ENCODE data around the gene MBD5. TPM values are rescaled to one million over a fixed set of nuclear protein-coding genes. Genes with fewer than 3 reads are reported as not detected.

Gene MBD5
- total RNA-seq, 8 experiments from 2014 or later: 20.2 to 88.4 (median 34.8) TPM

DNA sequence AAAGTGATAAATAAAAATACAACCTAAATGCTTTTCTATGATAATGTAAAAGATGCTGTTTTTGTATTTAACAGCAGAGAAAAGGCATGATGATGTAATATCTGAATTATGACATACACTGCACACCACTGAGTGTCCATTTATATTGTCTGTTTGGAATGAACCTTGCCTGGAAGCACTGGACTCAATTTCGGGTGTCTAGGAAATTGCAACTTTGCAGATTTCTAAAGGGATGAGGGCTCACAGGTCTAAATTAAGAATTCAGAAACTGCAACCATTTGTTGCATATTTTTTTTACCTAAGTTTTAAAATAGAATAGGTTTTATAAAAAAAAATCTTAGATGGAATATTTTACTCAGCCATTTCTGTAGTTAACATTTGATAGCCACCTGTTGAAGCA, 492.5 kb downstream of the MBD5 start:
- no peak overlapping the region for H3K27ac ChIP-seq
- no peak for ATAC-seq (replicated peaks in 6 of 8)
- H3K4me3 ChIP-seq: no peak overlapping the region
- no peaks in the 10 kb centered on the region for H3K4me1 ChIP-seq (replicated peaks in 1 of 2)
- in situ Hi-C loops (cut with MboI; ENCODE audit: low pct_unique_long_range_greater_than_20kb in 2 of 9, low sequenced_read_pairs in 9 of 9, unreplicated experiment in 9 of 9): loop anchor here in 3 of 9 experiments (25.0 kb wide), 1 partner anchor 526 kb away; no protein-coding TSS in a partner anchor
- WGBS, 10 experiments: 75 to 100% (median 100%) methylated on average over 1 of the region's 1 CpG; no CpG with 5 or more reads in 3 of the 10 experiments

DNA sequence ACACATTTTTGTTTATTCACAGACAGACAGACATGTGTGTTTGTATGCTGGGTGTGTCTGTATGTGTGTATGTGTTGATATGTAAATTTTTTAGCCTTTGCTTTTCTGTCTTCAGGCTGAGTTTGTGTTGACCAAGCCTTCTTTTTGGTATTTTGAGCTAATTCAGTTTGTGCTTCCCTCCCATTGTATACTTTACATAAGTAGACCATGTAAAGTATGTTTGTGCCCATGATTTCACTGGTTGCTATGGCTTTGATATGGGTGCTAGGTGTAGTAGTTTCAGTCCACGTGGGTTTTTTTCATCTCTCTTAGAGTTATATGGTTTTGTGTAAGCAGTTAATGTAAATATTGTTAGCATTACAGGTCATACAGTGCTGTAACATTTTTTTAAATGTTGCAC, 494.2 kb downstream of the MBD5 start:
- 14 to 100% (median 100%) methylated on average over 1 of the region's 1 CpG; no CpG with 5 or more reads in 4 of the 10 experiments for WGBS, 10 experiments

DNA sequence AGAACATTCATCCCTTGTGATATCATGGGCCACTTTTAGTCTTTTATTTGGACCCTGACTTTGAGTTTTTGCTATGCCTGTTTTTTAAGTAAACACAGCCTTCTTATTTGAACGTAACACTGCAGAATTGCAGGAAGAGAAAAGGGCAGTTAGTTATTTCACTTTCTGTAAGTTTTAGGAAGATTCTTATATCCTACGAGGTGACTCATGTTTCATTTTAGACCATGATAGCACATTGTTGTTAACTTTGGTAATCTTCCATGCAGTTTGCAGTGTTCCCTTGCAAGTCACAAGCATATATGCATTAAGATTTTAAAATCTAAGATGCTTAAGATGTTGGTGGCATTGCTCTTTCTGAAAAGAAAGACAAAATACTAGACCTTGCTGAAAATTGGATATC, 495.1 kb downstream of the MBD5 start:
- WGBS, 10 experiments: 30 to 100% (median 94%) methylated on average over 1 to 2 of the region's 2 CpGs
- no peak for ATAC-seq (replicated peaks in 6 of 8)
- Histone ChIP-seq H3K4me1 (replicated peaks in 1 of 2) (no peaks in the 10 kb centered on the region), H3K4me3 (no peak overlapping the region), H3K27ac (no peak overlapping the region)
- in situ Hi-C loops (cut with MboI; ENCODE audit: low pct_unique_long_range_greater_than_20kb in 2 of 9, low sequenced_read_pairs in 9 of 9, unreplicated experiment in 9 of 9): loop anchor here in 3 of 9 experiments (25.0 kb wide), 1 partner anchor 529 kb away; no protein-coding TSS in a partner anchor

More for the DNA sequence above, 494.2 kb downstream of the MBD5 start:
- H3K4me1 ChIP-seq (replicated peaks in 1 of 2): no peaks in the 10 kb centered on the region
- ATAC-seq (replicated peaks in 6 of 8): peak in 3 of 8 experiments; percentile 46 to 91 (median 80)
- in situ Hi-C loops (cut with MboI; ENCODE audit: low pct_unique_long_range_greater_than_20kb in 2 of 9, low sequenced_read_pairs in 9 of 9, unreplicated experiment in 9 of 9): loop anchor here in 3 of 9 experiments (25.0 kb wide), 1 partner anchor 528 kb away; no protein-coding TSS in a partner anchor
- no peak overlapping the region for H3K27ac ChIP-seq
- H3K4me3 ChIP-seq: no peak overlapping the region

DNA sequence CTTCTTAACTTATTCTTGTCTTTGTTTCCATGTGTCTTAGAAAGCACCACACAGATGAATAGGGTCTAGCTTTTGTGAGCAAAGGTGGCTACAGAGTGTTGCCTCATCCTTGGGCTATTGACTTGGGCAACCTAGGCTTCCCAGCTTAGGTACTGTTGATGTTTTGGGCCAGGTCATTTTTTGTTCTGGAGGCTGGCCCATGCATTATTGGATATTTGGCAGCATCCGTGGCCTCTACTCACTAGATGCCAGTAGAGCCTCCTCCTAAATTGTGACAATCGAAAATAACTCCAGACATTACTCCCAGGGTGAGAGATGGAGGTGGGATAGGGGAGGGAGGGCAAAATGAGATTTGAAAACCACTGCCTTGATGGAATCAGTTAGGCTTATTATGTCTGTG, 496.4 kb downstream of the MBD5 start:
- H3K4me3 ChIP-seq: no peak overlapping the region
- no peaks in the 10 kb centered on the region for H3K4me1 ChIP-seq (replicated peaks in 1 of 2)
- in situ Hi-C loops (cut with MboI; ENCODE audit: low pct_unique_long_range_greater_than_20kb in 2 of 9, low sequenced_read_pairs in 9 of 9, unreplicated experiment in 9 of 9): loop anchor here in 3 of 9 experiments (25.0 kb wide), 1 partner anchor 530 kb away; no protein-coding TSS in a partner anchor
- ATAC-seq (replicated peaks in 6 of 8): no peak
- no peak overlapping the region for H3K27ac ChIP-seq
- WGBS, 10 experiments: 56 to 94% (median 85%) methylated on average over 1 to 2 of the region's 2 CpGs; no CpG with 5 or more reads in 4 of the 10 experiments

DNA sequence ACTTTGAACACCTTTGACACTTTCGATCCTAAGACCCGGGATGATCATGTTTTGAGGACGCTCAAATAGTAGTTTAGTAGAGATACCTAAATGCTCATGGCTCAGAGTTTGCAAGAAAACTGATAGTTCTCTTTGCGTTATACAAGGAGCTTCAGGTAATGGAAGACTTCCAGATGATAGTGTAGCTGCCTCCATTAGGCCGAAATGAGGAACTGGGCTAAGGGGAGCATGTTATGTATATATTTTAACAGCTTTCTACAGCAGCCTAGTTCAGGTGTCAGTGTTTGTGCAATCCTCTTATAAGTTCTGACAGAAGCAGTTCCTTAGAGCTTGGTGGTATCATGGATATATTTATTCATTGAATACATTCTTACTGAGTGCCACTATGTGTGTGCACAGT, 496.9 kb downstream of the MBD5 start:
- Histone ChIP-seq H3K4me3 (no peak overlapping the region), H3K27ac (no peak overlapping the region), H3K4me1 (replicated peaks in 1 of 2) (no peaks in the 10 kb centered on the region)
- 80 to 100% (median 90%) methylated on average over 1 to 5 of the region's 5 CpGs; no CpG with 5 or more reads in 3 of the 10 experiments for WGBS, 10 experiments
- in situ Hi-C loops (cut with MboI; ENCODE audit: low pct_unique_long_range_greater_than_20kb in 2 of 9, low sequenced_read_pairs in 9 of 9, unreplicated experiment in 9 of 9): loop anchor here in 3 of 9 experiments (25.0 kb wide), 1 partner anchor 531 kb away; no protein-coding TSS in a partner anchor
- no peak for ATAC-seq (replicated peaks in 6 of 8)

DNA sequence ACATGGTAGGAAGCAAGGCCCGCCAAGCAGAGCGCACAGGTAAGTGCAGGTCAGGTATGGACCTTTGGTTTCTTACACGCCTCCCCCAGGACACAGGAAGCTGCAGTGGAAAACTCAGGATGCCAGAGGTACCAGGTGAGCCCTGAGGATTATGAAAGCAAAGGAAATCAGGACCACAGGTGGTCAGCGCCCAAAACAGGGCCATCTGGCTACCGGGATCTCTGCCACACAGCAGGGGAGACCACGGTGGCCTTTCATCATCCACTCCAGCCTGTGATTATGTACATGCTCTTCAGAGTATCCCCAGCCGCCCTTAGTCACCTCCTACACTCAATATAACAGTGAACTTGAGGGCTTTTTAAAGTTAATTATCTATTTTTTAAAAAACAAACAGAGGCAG, 498.1 kb downstream of the MBD5 start:
- Histone ChIP-seq H3K27ac (no peak overlapping the region), H3K4me1 (replicated peaks in 1 of 2) (no peaks in the 10 kb centered on the region), H3K4me3 (no peak overlapping the region)
- ATAC-seq (replicated peaks in 6 of 8): no peak
- in situ Hi-C loops (cut with MboI; ENCODE audit: low pct_unique_long_range_greater_than_20kb in 2 of 9, low sequenced_read_pairs in 9 of 9, unreplicated experiment in 9 of 9): loop anchor here in 3 of 9 experiments (25.0 kb wide), 1 partner anchor 532 kb away; no protein-coding TSS in a partner anchor
- 66 to 100% (median 93%) methylated on average over 1 to 7 of the region's 7 CpGs; no CpG with 5 or more reads in 2 of the 10 experiments for WGBS, 10 experiments

DNA sequence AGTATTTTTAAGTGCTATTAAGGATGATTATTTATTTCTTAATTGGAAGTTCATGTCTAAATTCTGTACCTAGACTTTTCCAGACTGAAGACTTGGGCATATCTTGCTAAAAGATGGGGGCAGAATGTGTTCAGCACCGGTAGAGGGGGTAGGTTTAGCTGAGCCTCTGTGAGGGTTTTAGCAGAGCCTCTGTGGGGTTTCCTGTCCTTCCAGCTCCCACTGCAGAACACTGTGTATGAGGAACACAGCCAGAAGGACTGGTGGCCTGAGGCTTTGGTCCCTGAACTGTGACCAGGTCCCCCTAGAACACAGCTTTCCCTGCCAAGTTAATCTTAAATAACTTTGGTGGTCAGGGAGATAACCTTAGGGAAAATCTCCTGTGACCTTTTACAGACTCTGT, 500.3 kb downstream of the MBD5 start:
- ATAC-seq (replicated peaks in 6 of 8): no peak
- Histone ChIP-seq H3K4me1 (replicated peaks in 1 of 2) (no peaks in the 10 kb centered on the region), H3K27ac (no peak overlapping the region), H3K4me3 (no peak overlapping the region)
- WGBS, 10 experiments: 0 to 100% (median 67%) methylated on average over 1 of the region's 1 CpG; no CpG with 5 or more reads in 4 of the 10 experiments
- in situ Hi-C loops (cut with MboI; ENCODE audit: low pct_unique_long_range_greater_than_20kb in 2 of 9, low sequenced_read_pairs in 9 of 9, unreplicated experiment in 9 of 9): loop anchor here in 3 of 9 experiments (25.0 kb wide), 1 partner anchor 534 kb away; no protein-coding TSS in a partner anchor

DNA sequence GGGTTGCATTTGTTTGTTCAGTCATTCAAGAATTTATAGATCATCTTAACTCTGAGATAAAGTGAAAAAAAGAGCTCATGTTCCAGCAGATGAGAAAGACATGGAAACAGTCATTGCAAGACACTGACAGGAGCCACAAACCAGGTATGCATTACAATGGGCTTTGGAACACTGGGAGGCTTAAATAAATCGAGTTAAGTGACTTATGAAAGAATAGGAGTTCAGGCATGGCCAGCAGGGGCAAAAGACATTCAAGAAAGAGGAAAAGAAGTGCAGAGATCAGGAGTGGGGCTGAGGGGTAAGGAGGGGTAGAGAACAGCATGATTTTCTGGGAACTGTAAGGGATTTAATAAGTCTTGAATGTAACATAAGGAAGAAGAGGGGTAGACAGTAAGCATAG, 502.4 kb downstream of the MBD5 start:
- no peak for ATAC-seq (replicated peaks in 6 of 8)
- WGBS, 10 experiments: 0 to 60% (median 4%) methylated on average over 1 of the region's 1 CpG; no CpG with 5 or more reads in 2 of the 10 experiments

DNA sequence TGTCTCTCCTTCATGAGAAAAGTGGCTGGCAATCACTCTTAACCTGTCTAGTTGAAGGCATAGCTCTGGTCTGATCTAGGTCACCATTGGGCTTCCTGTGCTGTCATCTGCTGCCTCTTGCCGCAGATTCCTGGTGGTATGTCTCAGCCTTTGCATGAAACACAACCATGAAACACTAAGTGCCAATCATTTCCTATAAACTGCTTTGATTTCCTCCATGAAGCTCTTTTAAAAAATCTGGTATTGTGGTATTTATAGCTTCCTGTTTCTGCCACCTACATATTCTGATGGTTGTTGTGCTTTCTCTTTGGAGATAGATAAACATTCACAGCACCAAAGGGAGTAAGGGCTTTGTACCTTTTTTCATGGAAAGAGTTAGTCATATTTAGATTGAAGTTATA, 503.6 kb downstream of the MBD5 start:
- no peak overlapping the region for H3K27ac ChIP-seq
- WGBS, 10 experiments: 83 to 100% (median 100%) methylated on average over 1 of the region's 1 CpG; no CpG with 5 or more reads in 5 of the 10 experiments
- no peaks in the 10 kb centered on the region for H3K4me1 ChIP-seq (replicated peaks in 1 of 2)
- no peak overlapping the region for H3K4me3 ChIP-seq
- in situ Hi-C loops (cut with MboI; ENCODE audit: low pct_unique_long_range_greater_than_20kb in 2 of 9, low sequenced_read_pairs in 9 of 9, unreplicated experiment in 9 of 9): loop anchor here in 3 of 9 experiments (25.0 kb wide), 1 partner anchor 537 kb away; no protein-coding TSS in a partner anchor
- ATAC-seq (replicated peaks in 6 of 8): no peak

More for the DNA sequence above, 502.4 kb downstream of the MBD5 start:
- no peak overlapping the region for H3K4me3 ChIP-seq
- no peak overlapping the region for H3K27ac ChIP-seq
- in situ Hi-C loops (cut with MboI; ENCODE audit: low pct_unique_long_range_greater_than_20kb in 2 of 9, low sequenced_read_pairs in 9 of 9, unreplicated experiment in 9 of 9): loop anchor here in 3 of 9 experiments (25.0 kb wide), 1 partner anchor 536 kb away; no protein-coding TSS in a partner anchor
- no peaks in the 10 kb centered on the region for H3K4me1 ChIP-seq (replicated peaks in 1 of 2)

DNA sequence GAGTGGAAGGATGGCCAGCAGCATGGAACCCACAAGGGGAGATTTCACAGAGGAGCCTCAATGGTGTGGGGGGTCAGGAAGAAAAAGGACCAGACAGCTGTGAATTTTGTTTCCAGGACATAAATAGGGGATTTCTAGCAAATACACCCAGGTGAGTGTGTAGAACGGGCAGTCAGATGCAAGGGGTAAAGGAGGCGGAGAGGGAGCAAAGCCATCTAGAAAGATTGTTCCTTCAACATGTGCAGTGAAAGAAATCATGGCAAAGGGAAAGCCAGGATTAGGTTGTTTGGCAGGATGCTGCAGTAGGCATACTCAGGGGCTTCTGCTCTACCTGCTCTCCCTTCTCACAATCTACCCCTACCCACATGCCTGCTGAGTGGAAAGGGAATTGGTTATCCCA, 504.2 kb downstream of the MBD5 start:
- 50 to 100% (median 100%) methylated on average over 1 to 2 of the region's 2 CpGs; no CpG with 5 or more reads in 4 of the 10 experiments for WGBS, 10 experiments
- H3K4me3 ChIP-seq: no peak overlapping the region
- ATAC-seq (replicated peaks in 6 of 8): no peak
- no peak overlapping the region for H3K27ac ChIP-seq
- in situ Hi-C loops (cut with MboI; ENCODE audit: low pct_unique_long_range_greater_than_20kb in 2 of 9, low sequenced_read_pairs in 9 of 9, unreplicated experiment in 9 of 9): loop anchor here in 1 of 9 experiments (25.0 kb wide), 1 partner anchor 462 kb away; no protein-coding TSS in a partner anchor
- no peaks in the 10 kb centered on the region for H3K4me1 ChIP-seq (replicated peaks in 1 of 2)

DNA sequence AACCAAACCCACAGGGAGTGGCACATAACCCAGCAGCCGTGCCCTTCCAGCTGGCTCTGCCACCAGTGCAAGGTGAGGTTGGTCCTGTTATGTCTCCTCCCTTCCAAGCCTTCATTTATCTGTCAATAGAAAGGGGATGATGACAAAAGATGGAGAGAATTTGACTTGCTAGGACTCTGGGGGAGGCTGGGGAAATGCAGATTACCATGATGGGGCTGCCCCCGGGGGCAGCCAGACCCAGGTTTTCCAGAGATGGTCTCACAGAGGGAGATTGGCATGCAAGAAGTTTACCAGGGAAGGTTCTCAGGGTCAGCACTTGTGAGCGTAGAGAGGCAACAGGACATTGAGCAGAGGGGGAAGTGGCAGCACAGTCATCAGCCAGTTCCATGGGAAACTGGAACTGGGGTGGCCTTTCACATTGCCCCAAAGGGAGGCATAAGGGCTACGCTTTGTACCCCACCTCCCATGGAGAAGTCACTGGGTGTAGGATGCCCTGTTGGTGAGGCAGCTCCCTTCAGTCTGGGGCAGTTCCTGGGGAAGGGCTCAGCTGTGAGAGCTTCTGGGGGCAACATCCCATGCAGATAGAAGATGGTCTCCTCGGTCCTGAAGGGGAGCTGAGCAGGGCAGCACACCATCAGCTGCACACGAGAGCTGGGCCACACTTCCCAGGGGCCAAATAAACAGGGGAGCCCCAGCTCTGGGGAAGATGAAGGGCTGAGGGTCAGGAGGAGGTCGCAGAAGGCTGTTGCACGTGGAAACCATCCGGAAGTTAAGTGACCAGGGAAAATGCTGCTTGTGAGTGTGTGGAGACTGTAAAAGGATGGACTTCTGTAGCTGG, 505.8 kb downstream of the MBD5 start:
- 23 to 100% (median 67%) methylated on average over 1 to 6 of the region's 9 CpGs; no CpG with 5 or more reads in 3 of the 10 experiments for WGBS, 10 experiments
- no peaks in the 10 kb centered on the region for H3K4me1 ChIP-seq (replicated peaks in 1 of 2)
- H3K27ac ChIP-seq: no peak overlapping the region
- H3K4me3 ChIP-seq: no peak overlapping the region
- in situ Hi-C loops (cut with MboI; ENCODE audit: low pct_unique_long_range_greater_than_20kb in 2 of 9, low sequenced_read_pairs in 9 of 9, unreplicated experiment in 9 of 9): loop anchor here in 1 of 9 experiments (25.0 kb wide), 1 partner anchor 461 kb away; no protein-coding TSS in a partner anchor
- ATAC-seq (replicated peaks in 6 of 8): no peak

DNA sequence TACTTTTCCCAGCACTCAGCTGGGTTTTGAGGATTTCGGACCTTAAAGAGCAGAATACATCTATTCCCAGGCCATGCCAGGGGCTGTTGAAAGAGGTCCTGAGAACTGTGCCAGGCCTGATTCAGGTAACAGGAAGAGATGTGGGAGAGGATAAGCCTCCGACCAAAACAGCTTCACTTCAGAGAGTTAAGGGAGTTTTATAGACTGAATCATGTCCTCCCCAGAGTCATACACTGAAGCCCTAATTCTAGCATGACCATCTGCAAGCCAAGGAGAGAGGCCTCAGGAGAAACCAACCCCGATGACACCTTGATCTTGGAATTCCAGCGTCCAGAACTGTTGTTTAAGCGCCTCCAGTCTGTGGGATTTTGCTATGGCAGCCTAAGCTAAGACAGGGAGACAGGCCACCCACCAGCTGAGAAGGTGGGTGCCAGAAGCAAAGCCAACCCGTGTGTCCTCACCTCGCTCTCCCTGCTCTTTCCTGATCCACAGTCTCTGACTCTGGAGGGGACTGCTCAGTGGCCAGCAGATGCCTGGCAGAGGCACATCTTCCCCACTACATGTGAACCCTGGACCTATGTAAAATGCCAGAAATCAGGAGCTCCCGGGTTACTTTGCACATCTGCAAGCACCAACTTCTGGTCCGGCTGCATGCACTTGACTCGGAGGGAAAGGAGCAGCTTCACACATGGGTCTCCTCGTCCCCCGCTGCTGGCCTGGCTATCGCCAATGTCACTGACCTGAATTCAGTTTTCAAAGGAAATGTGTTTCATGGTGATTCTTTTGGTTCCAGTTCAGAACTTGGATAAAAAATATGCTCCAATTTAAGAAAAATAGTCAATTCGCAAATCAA, 506.8 kb downstream of the MBD5 start:
- WGBS, 10 experiments: 51 to 100% (median 90%) methylated on average over 1 to 11 of the region's 14 CpGs; no CpG with 5 or more reads in 1 of the 10 experiments
- Histone ChIP-seq H3K27ac (no peak overlapping the region), H3K4me3 (no peak overlapping the region), H3K4me1 (replicated peaks in 1 of 2) (no peaks in the 10 kb centered on the region)
- in situ Hi-C loops (cut with MboI; ENCODE audit: low pct_unique_long_range_greater_than_20kb in 2 of 9, low sequenced_read_pairs in 9 of 9, unreplicated experiment in 9 of 9): loop anchor here in 1 of 9 experiments (25.0 kb wide), 1 partner anchor 460 kb away; no protein-coding TSS in a partner anchor
- ATAC-seq (replicated peaks in 6 of 8): no peak
